Measurements from ENCODE around the gene TGIF2.
A peak's percentile ranks its signal among the peaks of the same experiment; 100 is the strongest.
"Not testable (repeated sequence)": the region's sequence is repeated elsewhere in the genome, so short reads cannot be mapped to it uniquely, and the experiment has no call there.

TGIF2 gene

GRCh38 chr20:36578356-36579041 lies 5.1 kb downstream of the TGIF2 start:
- DNase-seq (ENCODE audit: low read depth): no peak

- DNase-seq (ENCODE audit: low read depth): no peak
These were observed 6.7 kb downstream of the TGIF2 start for GRCh38 chr20:36579996-36580545.

GRCh38 chr20:36582322-36582721 lies 8.9 kb downstream of the TGIF2 start:
- no peak for DNase-seq (ENCODE audit: low read depth)

- no peak for DNase-seq (ENCODE audit: low read depth)
These were observed 9.4 kb downstream of the TGIF2 start for GRCh38 chr20:36582821-36583220.

- no peak for DNase-seq (ENCODE audit: low read depth)
These were observed 10.7 kb downstream of the TGIF2 start for GRCh38 chr20:36584018-36584481.

- DNase-seq (ENCODE audit: low read depth): no peak
These were observed 12.2 kb downstream of the TGIF2 start for GRCh38 chr20:36585410-36586125.

- no peak for DNase-seq (ENCODE audit: low read depth)
These were observed 14.1 kb downstream of the TGIF2 start for GRCh38 chr20:36587388-36588070.

- no peak for DNase-seq (ENCODE audit: low read depth)
These were observed 17.9 kb downstream of the TGIF2 start for GRCh38 chr20:36591281-36591680.

- peak; percentile 57 for DNase-seq (ENCODE audit: low read depth)
These were observed 18.7 kb downstream of the TGIF2 start for GRCh38 chr20:36591854-36592641.

- DNase-seq (ENCODE audit: low read depth): no peak
These were observed 20.0 kb downstream of the TGIF2 start for GRCh38 chr20:36593347-36593929.

GRCh38 chr20:36599912-36600345 lies 26.5 kb downstream of the TGIF2 start:
- no peak for DNase-seq (ENCODE audit: low read depth)

- DNase-seq (ENCODE audit: low read depth): no peak
These were observed 28.1 kb downstream of the TGIF2 start for GRCh38 chr20:36601540-36601939.

GRCh38 chr20:36604952-36605398 lies 31.6 kb downstream of the TGIF2 start:
- peak; percentile 31 for DNase-seq (ENCODE audit: low read depth)

- DNase-seq (ENCODE audit: low read depth): peak; percentile 98
These were observed 32.2 kb downstream of the TGIF2 start, which contains the start of gene RAB5IF for GRCh38 chr20:36605399-36606157. Gene RAB5IF, plus strand, starts transcription at chr20:36605779. Its CDS starts 173 bp downstream, at chr20:36605952.

- no peak for DNase-seq (ENCODE audit: low read depth)
These were observed 33.0 kb downstream of the TGIF2 start for GRCh38 chr20:36606158-36607066.

GRCh38 chr20:36607586-36608387 lies 34.4 kb downstream of the TGIF2 start:
- DNase-seq (ENCODE audit: low read depth): no peak

- not testable (repeated sequence) for DNase-seq (ENCODE audit: low read depth)
These were observed 35.0 kb downstream of the TGIF2 start for GRCh38 chr20:36608388-36608728.

GRCh38 chr20:36611625-36612024 lies 38.2 kb downstream of the TGIF2 start:
- no peak for DNase-seq (ENCODE audit: low read depth)

- DNase-seq (ENCODE audit: low read depth): no peak
These were observed 40.6 kb downstream of the TGIF2 start for GRCh38 chr20:36613974-36614373.

Measured in stimulated activated CD4-positive, alpha-beta T cell treated with anti-CD3 and anti-CD28 coated beads, Interleukin-2, amount 100 ng/mL, for 4 hours (primary cell).